Progenitor cell of endocrine pancreas (in vitro differentiated cells): Measurements from ENCODE around the gene KLHDC7B. TPM values are rescaled to one million over a fixed set of nuclear protein-coding genes. Genes with fewer than 3 reads are reported as not detected.
A peak's percentile ranks its signal among the peaks of the same experiment; 100 is the strongest.

Experiments used
- DNase-seq: peaks from one replicate; pipeline ENCODE4 v3.0.0; 2021; ENCODE audit warnings: low spot score; ENCODE audit not compliant: unreplicated experiment
- H3K27ac Mint-ChIP-seq: 2 replicates; pipeline ENCODE4 v1.8.0; 2021; ENCODE audit warnings: mild to moderate bottlenecking, moderate library complexity, mixed read lengths
- H3K27me3 Mint-ChIP-seq: 2 replicates; pipeline ENCODE4 v1.8.0; 2021; ENCODE audit warnings: mixed read lengths
- H3K36me3 Mint-ChIP-seq: 2 replicates; pipeline ENCODE4 v1.8.0; 2022; ENCODE audit warnings: mixed read lengths; ENCODE audit not compliant: insufficient read depth
- H3K4me1 Mint-ChIP-seq: 2 replicates; pipeline ENCODE4 v1.8.0; 2021; ENCODE audit warnings: low read depth, mixed read lengths
- H3K4me3 Mint-ChIP-seq: 2 replicates; pipeline ENCODE4 v1.8.0; 2021; ENCODE audit warnings: low read depth, mild to moderate bottlenecking, moderate library complexity, mixed read lengths
- H3K9me3 Mint-ChIP-seq: 2 replicates; pipeline ENCODE4 v1.8.0; 2021; ENCODE audit warnings: low read depth, mixed read lengths
- total RNA-seq: library from RNA; stranded (reverse); gene quantifications from 2 replicates; pipeline ENCODE4 v1.2.1, GENCODE V29; 2021
- TF ChIP-seq, protein P1 (sequence below): fragments of 200-600 bp; sonication (generic); IDR thresholded peaks from one replicate; pipeline ENCODE4 v1.5.0; 2021; ENCODE audit warnings: antibody characterized with exemption, mild to moderate bottlenecking; ENCODE audit not compliant: unreplicated experiment

The KLHDC7B gene
- total RNA-seq, 1 donor from 2014 or later = not detected

DNA sequence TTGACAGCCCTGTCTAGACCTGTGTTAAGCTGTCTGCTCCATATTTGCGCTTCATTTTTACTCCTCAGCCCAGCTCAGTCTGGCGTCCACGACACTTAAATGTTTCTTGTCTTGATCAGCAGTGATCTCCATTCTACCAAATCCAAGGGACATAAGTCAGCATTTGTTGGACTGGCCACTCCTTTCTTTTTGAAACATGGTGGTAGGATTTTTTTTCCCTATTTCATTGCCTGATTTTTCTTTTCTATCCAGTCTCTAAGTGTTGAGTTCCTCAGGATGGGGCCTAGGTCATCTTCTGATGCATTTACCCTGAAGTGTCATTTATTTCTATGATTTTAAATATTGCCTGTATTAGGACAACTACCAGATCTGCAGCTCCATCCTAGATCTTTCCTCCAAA is 36.8 kb upstream of the KLHDC7B start:
- Mint-ChIP-seq H3K9me3 (no peaks in the 10 kb centered on the region), H3K4me3 (peak overlapping the region; percentile 95), H3K36me3 (no peaks in the 10 kb centered on the region), H3K27me3 (no peaks in the 10 kb centered on the region), H3K4me1 (peaks cover 15% of the 10 kb centered on the region), H3K27ac (peak overlapping the region; percentile 93)
- TF ChIP-seq, protein P1, sequence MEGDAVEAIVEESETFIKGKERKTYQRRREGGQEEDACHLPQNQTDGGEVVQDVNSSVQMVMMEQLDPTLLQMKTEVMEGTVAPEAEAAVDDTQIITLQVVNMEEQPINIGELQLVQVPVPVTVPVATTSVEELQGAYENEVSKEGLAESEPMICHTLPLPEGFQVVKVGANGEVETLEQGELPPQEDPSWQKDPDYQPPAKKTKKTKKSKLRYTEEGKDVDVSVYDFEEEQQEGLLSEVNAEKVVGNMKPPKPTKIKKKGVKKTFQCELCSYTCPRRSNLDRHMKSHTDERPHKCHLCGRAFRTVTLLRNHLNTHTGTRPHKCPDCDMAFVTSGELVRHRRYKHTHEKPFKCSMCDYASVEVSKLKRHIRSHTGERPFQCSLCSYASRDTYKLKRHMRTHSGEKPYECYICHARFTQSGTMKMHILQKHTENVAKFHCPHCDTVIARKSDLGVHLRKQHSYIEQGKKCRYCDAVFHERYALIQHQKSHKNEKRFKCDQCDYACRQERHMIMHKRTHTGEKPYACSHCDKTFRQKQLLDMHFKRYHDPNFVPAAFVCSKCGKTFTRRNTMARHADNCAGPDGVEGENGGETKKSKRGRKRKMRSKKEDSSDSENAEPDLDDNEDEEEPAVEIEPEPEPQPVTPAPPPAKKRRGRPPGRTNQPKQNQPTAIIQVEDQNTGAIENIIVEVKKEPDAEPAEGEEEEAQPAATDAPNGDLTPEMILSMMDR = no peak
- no peak for DNase-seq

DNA sequence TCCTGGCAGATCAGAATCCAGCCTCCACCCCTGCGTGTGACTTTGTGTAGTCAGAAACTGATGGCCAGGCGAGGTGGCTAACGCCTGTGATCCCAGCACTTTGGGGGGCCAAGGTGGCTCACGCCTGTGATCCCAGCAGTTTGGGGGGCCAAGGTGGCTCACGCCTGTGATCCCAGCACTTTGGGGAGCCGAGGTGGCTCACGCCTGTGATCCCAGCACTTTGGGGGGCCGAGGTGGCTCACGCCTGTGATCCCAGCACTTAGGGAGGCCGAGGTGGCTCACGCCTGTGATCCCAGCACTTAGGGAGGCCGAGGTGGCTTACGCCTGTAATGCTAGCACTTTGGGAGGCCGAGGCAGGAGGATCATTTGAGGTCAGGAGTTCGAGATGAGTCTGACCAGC is 32.5 kb upstream of the KLHDC7B start:
- peaks cover 2% of the 10 kb centered on the region for H3K36me3 Mint-ChIP-seq
- no peak overlapping the region for H3K4me3 Mint-ChIP-seq
- TF ChIP-seq, protein P1 = no peak
- DNase-seq = no peak
- peaks cover 10% of the 10 kb centered on the region for H3K4me1 Mint-ChIP-seq
- H3K9me3 Mint-ChIP-seq = no peaks in the 10 kb centered on the region
- no peak overlapping the region for H3K27ac Mint-ChIP-seq
- H3K27me3 Mint-ChIP-seq = no peaks in the 10 kb centered on the region

DNA sequence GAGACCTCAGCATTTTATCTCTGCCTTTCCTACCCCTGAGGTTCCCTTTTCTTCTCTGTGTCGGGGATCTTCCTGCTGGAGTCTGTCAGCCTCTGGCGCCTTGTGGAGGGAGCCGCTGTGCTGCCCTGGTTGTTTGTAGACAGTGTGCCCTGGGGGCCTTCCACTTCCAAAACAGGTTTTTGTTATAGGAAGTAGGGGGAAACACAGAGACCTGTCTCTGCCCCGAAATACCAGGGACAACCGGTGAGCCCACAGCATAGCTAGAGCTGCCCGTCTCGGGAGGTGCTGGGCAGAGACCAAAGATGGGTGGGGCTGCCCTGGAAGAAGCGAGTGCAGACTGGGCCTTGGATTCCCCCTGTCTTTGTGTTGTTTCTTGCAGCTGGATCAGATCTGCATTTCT is 29.6 kb upstream of the KLHDC7B start:
- DNase-seq = no peak
- H3K9me3 Mint-ChIP-seq = no peaks in the 10 kb centered on the region
- H3K4me3 Mint-ChIP-seq = no peak overlapping the region
- H3K4me1 Mint-ChIP-seq = no peaks in the 10 kb centered on the region
- H3K27ac Mint-ChIP-seq = no peak overlapping the region
- H3K36me3 Mint-ChIP-seq = peaks cover 2% of the 10 kb centered on the region
- TF ChIP-seq, protein P1 = no peak
- no peaks in the 10 kb centered on the region for H3K27me3 Mint-ChIP-seq

DNA sequence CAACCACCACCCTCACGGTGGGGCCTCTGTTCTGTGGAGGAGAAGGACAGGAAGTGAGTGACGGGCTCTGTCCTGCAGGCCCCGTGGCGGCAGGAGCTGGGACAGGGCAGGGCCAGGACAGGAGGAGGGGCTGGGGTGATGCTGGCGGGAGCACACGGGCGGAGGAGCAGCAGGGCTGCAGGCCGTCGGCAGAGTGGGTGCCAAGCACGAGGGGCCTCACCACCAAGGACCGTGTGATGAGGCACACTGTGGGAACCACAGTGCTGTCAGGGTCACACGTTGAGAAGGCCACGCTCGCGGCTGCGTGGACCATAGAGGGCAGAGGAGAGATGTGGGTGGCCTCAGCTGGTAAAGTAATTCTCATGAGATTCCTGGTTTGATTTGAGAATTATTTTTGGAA is 28.8 kb upstream of the KLHDC7B start:
- DNase-seq = no peak
- H3K36me3 Mint-ChIP-seq = peaks cover 2% of the 10 kb centered on the region
- H3K4me1 Mint-ChIP-seq = no peaks in the 10 kb centered on the region
- H3K27me3 Mint-ChIP-seq = no peaks in the 10 kb centered on the region
- no peaks in the 10 kb centered on the region for H3K9me3 Mint-ChIP-seq
- H3K27ac Mint-ChIP-seq = no peak overlapping the region
- no peak overlapping the region for H3K4me3 Mint-ChIP-seq
- TF ChIP-seq, protein P1 = no peak

DNA sequence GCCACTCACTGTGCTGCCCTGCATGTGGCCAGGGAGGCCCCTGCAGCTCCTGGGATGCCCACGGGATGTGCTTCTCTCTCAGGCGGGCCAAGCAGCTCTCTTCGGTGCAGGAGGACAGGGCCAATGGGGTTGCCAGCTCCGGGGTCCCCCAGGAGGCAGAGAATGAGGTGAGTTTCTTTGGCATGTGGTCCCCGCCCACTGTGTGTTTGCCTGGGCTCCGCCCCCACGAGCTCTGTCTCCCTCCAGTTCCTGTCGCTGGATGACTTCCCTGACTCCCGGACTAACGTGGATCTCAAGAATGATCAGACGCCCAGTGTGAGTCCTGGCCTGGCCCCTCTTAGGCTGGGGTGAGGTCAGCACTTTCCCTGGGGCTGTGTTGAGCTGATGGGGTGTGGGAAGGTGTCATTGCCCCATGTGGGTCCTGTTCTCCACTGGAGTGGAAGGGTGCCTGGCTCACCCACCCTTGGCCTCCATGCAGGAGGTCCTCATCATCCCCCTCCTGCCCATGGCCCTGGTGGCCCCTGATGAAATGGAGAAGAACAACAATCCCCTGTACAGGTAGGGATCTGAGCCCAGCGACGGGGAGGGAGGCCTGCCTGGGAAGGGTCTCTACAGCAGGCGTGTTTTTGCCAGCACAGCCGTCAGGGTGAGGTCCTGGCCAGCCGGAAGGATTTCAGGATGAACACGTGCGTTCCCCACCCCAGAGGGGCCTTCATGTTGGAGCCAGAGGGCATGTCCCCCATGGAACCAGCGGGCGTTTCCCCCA is 28.0 kb upstream of the KLHDC7B start:
- H3K36me3 Mint-ChIP-seq = peaks cover 2% of the 10 kb centered on the region
- no peaks in the 10 kb centered on the region for H3K27me3 Mint-ChIP-seq
- TF ChIP-seq, protein P1 = no peak
- DNase-seq = no peak
- H3K4me3 Mint-ChIP-seq = no peak overlapping the region
- H3K9me3 Mint-ChIP-seq = no peaks in the 10 kb centered on the region
- H3K27ac Mint-ChIP-seq = no peak overlapping the region
- no peaks in the 10 kb centered on the region for H3K4me1 Mint-ChIP-seq
